Mucosa of descending colon (tissue), 3 donors: ENCODE measurements around the gene MAP10. TPM values are rescaled to one million over a fixed set of nuclear protein-coding genes. Genes with fewer than 3 reads are reported as not detected.

Experiments
- ATAC-seq: fragments of 200-7000 bp; cut with Tn5 transposase; one replicate; pipeline ENCODE4 v1.9.1; 2020; ENCODE audit warnings: mild to moderate bottlenecking, moderate library complexity
- DNase-seq, 3 donors: peaks; one replicate each; pipeline ENCODE4 v3.0.0-alpha.2; 2020
- H3K36me3 ChIP-seq: fragments of 200-600 bp; one replicate; pipeline ENCODE4 v1.8.0; 2021; ENCODE audit warnings: low read depth, mild to moderate bottlenecking
- H3K4me1 ChIP-seq: fragments of 200-600 bp; one replicate; pipeline ENCODE4 v1.8.0; 2021; ENCODE audit warnings: low read depth, mild to moderate bottlenecking
- H3K4me3 ChIP-seq: fragments of 200-600 bp; one replicate; pipeline ENCODE4 v1.8.0; 2021; ENCODE audit warnings: mild to moderate bottlenecking
- H3K9me3 ChIP-seq: fragments of 200-600 bp; one replicate; pipeline ENCODE4 v1.8.0; 2021; ENCODE audit warnings: mild to moderate bottlenecking
- CTCF ChIP-seq: fragments of 200-600 bp; IDR thresholded peaks from one replicate; pipeline ENCODE4 v1.8.0; 2022; ENCODE audit warnings: antibody characterized with exemption, mild to moderate bottlenecking
- intact Hi-C, 2 donors: fragments of 100-400 bp; cut with DNase I in 1 of 2; cut with micrococcal nuclease in 1 of 2; formaldehyde crosslinking; loops; one replicate each; pipeline versions ENCODE4 v1.11.0 to v1.11.1; 2022; cut with DNase I, micrococcal nuclease
- total RNA-seq, 3 donors: library from RNA; stranded (reverse); fragmentation: NEBNext Ultra II Directional in 2 of 3; extraction: Animal tissue kit (Norgen Biotek cat#: 25700) in 2 of 3; gene quantifications; one replicate each; pipeline versions ENCODE4 v1.2.1 to v1.2.4, GENCODE V29; 2021 to 2023
- donor health status: DM: no; HTN: no; CAD: no; lungs with moderate emphysema.
- donor health status: DM: no; HTN: no; CAD: no.
- donor health status: DM: no; HTN: yes; CAD: no.

Gene MAP10
- total RNA-seq, 3 donors from 2014 or later, result 1.6 to 4.3 (median 2.2) TPM

DNA sequence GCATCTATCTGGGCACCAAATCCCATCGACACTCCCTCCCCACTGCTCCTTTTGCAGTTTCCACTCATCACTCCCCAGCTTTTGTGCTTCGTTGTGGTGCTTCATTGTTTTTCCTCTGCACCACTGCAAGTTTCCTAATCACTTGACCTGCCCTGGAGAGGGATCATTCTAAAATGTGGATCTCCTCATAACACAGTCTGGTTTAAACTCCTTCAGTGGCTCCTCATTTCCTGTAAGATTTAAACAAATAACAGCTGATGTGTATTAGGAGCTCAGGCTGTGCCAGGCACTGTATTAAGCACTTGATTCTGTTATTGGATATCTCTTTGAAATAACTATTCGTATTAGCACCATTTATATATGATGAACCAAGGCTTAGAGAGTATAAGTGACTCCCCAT is 51.3 kb downstream of the MAP10 start:
- Histone ChIP-seq H3K9me3 (no peaks in the 10 kb centered on the region), H3K4me3 (no peak overlapping the region), H3K36me3 (no peaks in the 10 kb centered on the region), H3K4me1 (no peaks in the 10 kb centered on the region)
- ATAC-seq (no peak), DNase-seq (no peak)
- no peak for TF ChIP-seq CTCF
- intact Hi-C loops, result no loop called here

Other genes with a start within 250 kb of the MAP10 start
- gene SIPA1L2, start 175.3 kb upstream of the MAP10 start, total RNA-seq, result 10 to 100 TPM; 78.7 to 94.4 (median 79.0) TPM
- 10 to 100 TPM; 36.5 to 49.9 (median 46.4) TPM for gene NTPCR, start 145.2 kb downstream of the MAP10 start, total RNA-seq